Measurements from ENCODE around the gene GNG12.

- no peak for TF ChIP-seq POLR2A (IDR thresholded peaks at IDR 0.05)
- TF ChIP-seq CTCF (IDR thresholded peaks at IDR 0.05): no peak
These were observed 82.6 kb downstream of the GNG12 start for GRCh38 chr1:67750691-67751054.

Data from heart left ventricle (tissue), 13 donors.